Left ventricle myocardium superior (tissue), 1 donor: ENCODE data around the gene NOXA1. TPM values are rescaled to one million over a fixed set of nuclear protein-coding genes. Genes with fewer than 3 reads are reported as not detected.

Experiments used
- ATAC-seq: fragments of 200-7000 bp; cut with Tn5 transposase; one replicate; pipeline ENCODE4 v1.9.1; 2020; ENCODE audit warnings: mild to moderate bottlenecking, moderate library complexity
- DNase-seq: peaks from one replicate; pipeline ENCODE4 v3.0.0-alpha.2; 2020
- intact Hi-C: fragments of 100-400 bp; cut with micrococcal nuclease; formaldehyde crosslinking; loops from one replicate; pipeline ENCODE4 v1.11.0; 2022
- total RNA-seq: library from RNA; stranded (reverse); fragmentation: NEBNext Ultra II Directional; extraction: Animal tissue kit (Norgen Biotek cat#: 25700); gene quantifications from one replicate; pipeline ENCODE4 v1.2.1, GENCODE V29; 2021
- donor health status: DM: no; HTN: yes; CAD: no; lungs with severe emphysema.

NOXA1 gene
- total RNA-seq, 1 donor from 2014 or later: 1.9 TPM

DNA sequence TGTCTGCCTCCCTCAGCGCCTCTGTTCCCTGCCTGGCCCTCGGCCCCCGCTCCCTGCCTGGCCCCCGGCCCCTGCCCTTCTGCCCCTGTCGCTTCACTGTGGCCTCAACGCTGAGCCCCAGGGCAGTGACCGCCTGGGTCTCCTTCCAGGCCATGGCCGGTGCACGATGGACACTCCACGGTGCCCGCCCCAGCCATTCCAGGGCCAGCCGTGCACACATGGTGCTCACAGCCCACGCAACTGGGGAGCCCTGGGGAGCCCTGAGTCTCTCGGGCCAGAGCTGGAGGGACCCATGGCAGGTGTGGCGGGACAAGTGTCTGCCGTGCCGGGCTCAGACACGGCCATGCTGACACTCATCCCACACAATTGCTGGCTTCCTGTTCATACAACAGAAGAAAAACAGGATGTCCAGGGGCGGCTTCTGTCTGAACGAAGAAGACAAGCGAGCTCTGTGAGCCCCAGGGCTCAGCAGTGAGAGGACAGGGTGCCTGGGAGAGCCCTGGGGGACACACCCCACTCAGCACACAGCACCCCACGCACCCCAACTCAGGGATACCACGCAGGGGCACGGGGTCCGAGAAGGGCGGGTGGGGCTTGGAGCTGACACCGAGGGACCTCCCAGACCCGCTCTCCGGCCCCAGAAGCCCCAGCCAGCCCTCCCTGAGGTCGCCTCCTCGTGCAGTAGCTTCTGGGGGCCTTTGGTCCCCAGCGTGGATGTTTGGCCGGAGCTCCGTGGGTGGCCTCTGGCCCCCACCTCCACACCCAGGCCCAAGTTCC lies 35.9 kb upstream of the NOXA1 start:
- DNase-seq (no peak), ATAC-seq (peak; percentile 37)

GRCh38 chr9:137387891-137388560 lies 35.2 kb upstream of the NOXA1 start:
- DNase-seq (no peak), ATAC-seq (no peak)
- intact Hi-C loops: no loop called here

More for the DNA sequence above, 35.9 kb upstream of the NOXA1 start:
- intact Hi-C loops: no loop called here

- ATAC-seq (no peak), DNase-seq (no peak)
- intact Hi-C loops: no loop called here
Observed at GRCh38 chr9:137388589-137389427, 34.4 kb upstream of the NOXA1 start.

DNA sequence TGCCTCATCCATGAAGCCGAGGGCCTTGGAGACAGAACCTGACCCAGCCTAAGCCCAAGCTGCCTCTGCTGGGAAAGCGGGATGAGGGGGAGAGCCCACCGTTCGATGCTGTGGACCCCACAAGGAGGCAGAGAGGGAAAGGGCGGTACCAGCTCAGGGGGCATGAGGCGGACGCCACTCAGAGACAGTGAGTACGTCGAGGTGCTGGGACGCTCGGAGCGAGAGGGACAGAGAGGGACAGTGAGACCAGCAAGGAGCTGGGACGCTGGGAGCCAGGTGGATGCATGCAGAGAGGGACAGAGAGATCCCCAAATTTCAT lies 33.8 kb upstream of the NOXA1 start:
- intact Hi-C loops: no loop called here
- DNase-seq: no peak
- no peak for ATAC-seq

DNA sequence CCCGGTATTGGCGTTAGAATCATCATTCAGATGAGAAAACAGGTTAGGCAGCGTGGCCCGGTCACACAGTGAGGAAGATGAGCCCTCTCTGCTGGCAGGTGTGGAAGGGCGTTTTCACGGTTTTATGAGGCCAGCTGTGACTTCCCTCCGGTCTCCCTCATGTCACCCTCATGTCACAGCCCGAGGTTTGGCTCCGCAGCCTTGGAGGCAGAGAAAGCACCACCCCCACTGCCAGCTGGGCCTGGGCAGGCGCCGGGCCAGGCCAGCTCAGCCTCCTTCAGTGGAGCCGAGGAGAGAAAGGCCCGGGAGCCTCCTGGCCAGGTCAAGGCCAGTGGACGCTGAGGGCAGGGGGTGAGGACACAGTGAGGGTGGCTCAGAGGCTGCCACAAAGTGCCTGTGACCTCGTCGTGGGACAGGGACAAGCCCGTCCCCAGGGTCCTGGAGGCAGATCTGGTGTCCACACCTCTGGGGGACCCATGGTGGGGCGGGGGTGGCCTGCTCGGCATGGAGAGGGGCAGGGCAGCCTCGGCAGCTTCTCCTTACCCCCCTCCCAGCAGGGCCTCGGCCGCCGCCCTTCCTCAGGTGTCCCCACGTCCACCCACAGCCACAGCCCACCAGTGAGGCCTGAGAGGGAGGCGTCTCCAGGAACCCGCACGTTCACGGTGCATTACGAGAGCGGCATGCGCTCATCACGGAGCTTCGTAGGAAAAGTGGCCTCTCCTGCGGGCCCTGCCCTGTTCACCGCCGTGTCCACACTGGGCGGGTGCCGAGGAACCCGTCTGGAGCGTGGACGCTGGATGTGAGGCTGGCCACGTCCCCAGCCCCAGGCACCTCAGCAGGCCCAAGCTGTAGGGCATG lies 32.4 kb upstream of the NOXA1 start:
- intact Hi-C loops: no loop called here
- ATAC-seq: peak; percentile 9

GRCh38 chr9:137391411-137391754 lies 31.8 kb upstream of the NOXA1 start:
- ATAC-seq (peak; percentile 49), DNase-seq (peak; percentile 56)

More for the DNA sequence above, 32.4 kb upstream of the NOXA1 start:
- no peak for DNase-seq

DNA sequence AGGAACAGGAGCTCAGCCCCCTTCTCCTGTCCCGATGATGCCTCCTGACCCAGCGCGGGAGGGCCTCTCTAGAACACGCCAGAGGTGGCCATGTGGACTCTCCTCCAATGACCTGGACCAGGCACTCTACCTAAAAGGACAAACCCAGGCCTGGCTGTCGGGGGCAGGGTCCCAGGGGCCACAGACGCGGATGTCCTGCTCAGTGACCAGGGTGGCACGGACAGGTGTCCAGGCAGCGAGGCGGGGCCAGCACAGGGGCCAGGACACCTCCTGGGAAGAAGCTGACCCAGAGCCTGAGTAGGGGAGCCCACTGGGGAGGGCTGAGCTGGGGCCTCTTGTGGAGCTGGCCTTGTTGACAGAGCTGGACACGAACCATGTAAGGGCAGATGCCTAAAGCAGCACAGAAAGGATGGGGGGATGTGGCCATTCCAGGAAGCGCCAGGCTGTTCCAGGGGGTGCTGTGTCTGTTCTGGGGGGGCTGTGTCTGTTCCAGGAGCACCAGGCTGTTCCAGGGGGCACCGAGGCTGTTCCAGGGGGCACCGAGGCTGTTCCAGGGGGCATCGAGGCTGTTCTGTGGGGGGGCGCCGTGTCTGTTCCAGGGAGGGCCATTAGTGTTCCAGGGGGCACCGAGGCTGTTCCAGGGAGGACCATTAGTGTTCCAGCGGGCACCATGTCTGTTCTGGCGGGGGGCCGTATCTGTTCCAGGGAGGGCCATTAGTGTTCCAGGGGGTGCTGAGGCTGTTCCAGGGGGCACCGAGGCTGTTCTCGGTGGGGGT lies 30.8 kb upstream of the NOXA1 start:
- no peak for DNase-seq
- no peak for ATAC-seq
- intact Hi-C loops: no loop called here

More at GRCh38 chr9:137391411-137391754, 31.8 kb upstream of the NOXA1 start:
- intact Hi-C loops: no loop called here

GRCh38 chr9:137393176-137394150 lies 29.7 kb upstream of the NOXA1 start:
- intact Hi-C loops: no loop called here
- DNase-seq (no peak), ATAC-seq (no peak)

GRCh38 chr9:137394866-137395665 lies 28.1 kb upstream of the NOXA1 start:
- intact Hi-C loops: no loop called here
- DNase-seq: no peak
- ATAC-seq: no peak

- intact Hi-C loops: no loop called here
- no peak for ATAC-seq
- no peak for DNase-seq
Observed at GRCh38 chr9:137395666-137396010, 27.6 kb upstream of the NOXA1 start.

DNA sequence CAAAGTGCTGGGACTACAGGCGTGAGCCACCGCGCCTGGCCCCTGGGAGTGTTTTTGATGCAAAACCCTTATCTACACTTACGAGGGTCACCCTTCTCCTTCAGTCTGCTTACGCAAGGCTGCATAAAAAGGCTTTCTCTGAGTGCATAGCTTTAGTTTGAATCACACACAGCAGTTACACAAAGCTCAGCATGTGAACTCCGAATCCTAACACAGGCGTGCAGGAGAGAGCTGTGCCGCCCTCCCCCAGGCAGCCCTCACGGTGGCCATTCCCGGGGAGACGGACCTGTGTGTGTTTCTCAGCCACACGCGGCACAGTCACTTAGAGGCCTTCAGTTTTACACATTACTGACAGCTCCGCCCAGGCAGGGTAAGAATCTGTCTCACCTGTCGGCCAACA lies 27.0 kb upstream of the NOXA1 start:
- DNase-seq (peak; percentile 4), ATAC-seq (no peak)
- intact Hi-C loops: no loop called here

DNA sequence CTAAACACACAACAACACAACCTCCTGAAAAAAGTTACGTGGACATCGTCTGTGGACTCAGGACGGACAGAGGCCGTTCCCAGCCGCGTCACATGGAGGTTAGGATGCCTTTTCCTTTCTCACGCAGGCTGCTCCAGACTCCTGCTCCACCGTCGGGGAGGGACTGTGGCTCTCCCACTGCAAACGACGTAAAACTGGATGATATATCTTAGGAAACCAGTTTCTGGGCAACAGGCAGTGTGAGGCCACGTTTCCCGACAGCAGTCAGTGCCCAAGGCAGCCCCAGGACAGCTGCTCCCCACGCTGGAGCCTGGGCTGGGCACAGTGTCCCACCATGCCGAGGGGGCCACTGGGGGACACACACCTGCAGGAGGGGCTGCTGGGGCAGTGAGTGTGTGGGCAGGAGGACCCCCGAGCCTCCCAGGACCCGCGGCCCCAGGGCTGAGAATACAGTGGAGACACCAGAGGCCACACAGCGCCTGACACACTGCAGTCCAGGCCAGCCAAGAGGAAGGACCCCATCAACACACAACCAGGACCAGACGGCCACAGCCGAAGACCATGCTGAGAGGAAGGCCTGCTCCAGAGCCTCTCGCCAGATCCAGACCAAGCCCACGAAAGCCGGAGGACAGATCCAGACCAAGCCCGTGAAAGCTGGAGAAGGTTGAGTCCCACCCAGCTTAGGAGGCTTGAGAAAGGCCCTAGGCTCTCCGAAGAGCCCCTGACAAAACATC lies 26.4 kb upstream of the NOXA1 start:
- DNase-seq: peak; percentile 23
- intact Hi-C loops: no loop called here

GRCh38 chr9:137397675-137398423 lies 25.3 kb upstream of the NOXA1 start:
- no peak for ATAC-seq
- intact Hi-C loops: no loop called here
- DNase-seq: peak; percentile 15

More for the DNA sequence above, 26.4 kb upstream of the NOXA1 start:
- ATAC-seq: no peak

DNA sequence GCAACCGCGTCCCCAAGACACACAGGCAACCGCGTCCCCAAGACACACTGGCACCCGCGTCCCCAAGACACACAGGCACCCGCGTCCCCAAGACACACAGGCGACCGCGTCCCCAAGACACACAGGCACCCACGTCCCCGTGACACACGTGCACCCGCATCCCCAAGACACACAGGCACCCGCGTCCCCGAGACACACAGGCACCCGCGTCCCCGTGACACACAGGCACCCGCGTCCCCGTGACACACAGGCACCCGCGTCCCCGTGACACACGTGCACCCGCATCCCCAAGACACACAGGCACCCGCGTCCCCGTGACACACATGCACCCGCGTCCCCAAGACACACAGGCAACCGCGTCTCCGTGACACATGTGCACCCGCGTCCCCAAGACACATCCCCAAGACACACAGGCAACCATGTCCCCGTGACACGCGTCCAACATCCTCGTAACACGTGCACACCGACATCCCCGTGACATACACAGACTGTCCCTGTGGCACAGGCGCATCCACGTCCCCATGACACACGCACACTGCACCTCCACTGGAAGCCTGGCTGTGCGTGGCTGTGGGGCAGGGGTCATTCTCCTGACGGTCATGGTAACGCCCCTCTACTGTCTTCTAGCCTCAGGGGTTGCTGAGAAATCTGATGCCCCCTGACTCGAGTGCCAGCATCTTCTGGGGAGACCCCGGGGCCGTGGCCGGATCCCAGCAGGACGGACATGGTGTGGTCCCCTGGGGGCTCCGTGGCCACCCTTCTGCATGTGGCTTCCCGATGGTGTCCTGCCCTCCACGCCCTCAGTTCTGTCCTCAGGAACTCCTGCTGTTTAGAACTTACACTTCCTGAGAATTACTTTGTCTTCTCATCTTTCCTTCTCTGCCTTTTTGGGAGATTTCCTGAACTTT lies 24.4 kb upstream of the NOXA1 start:
- intact Hi-C loops: no loop called here
- ATAC-seq (no peak), DNase-seq (peak; percentile 18)
